Nephron (organoid): ENCODE results near the gene ERC1.

ENCODE experiments used
- H3K27ac Mint-ChIP-seq, 3 experiments: 2 replicates each; pipeline ENCODE4 v1.8.0; 2020; ENCODE audit warnings: mixed read lengths in 3 of 3, mild to moderate bottlenecking in 2 of 3, moderate library complexity in 1 of 3
- H3K27me3 Mint-ChIP-seq: 2 replicates; pipeline ENCODE4 v1.8.0; 2021; ENCODE audit warnings: low read depth, mild to moderate bottlenecking, moderate library complexity, mixed read lengths
- H3K36me3 Mint-ChIP-seq: 2 replicates; pipeline ENCODE4 v1.8.0; 2020; ENCODE audit warnings: low read depth, mixed read lengths
- H3K4me1 Mint-ChIP-seq: 2 replicates; pipeline ENCODE4 v1.8.0; 2020; ENCODE audit warnings: mixed read lengths
- H3K4me3 Mint-ChIP-seq, 3 experiments: 2 replicates each; pipeline ENCODE4 v1.8.0; 2020; ENCODE audit warnings: mild to moderate bottlenecking in 3 of 3, mixed read lengths in 3 of 3, moderate library complexity in 2 of 3
- H3K9me3 Mint-ChIP-seq: 2 replicates; pipeline ENCODE4 v1.8.0; 2020; ENCODE audit warnings: mixed read lengths
- CTCF ChIP-seq, 3 experiments: fragments of 200-600 bp; sonication (generic); IDR thresholded peaks; one replicate each; pipeline ENCODE4 v1.5.0; 2021; ENCODE audit warnings: antibody characterized with exemption in 3 of 3; ENCODE audit not compliant: unreplicated experiment in 3 of 3

ERC1 gene

GRCh38 chr12:1439687-1440086 is 448.7 kb downstream of the ERC1 start:
- no peak for TF ChIP-seq CTCF (IDR thresholded peaks at IDR 0.05; ENCODE audit: unreplicated experiment in 3 of 3)
- Mint-ChIP-seq H3K9me3 (no peaks in the 10 kb centered on the region), H3K27me3 (no peaks in the 10 kb centered on the region), H3K4me3 (no peak overlapping the region), H3K27ac (no peak overlapping the region), H3K36me3 (peaks cover 8% of the 10 kb centered on the region), H3K4me1 (peaks cover 49% of the 10 kb centered on the region)

GRCh38 chr12:1443421-1444141 is 452.6 kb downstream of the ERC1 start:
- no peaks in the 10 kb centered on the region for H3K27me3 Mint-ChIP-seq

GRCh38 chr12:1444142-1444516 is 453.1 kb downstream of the ERC1 start:
- no peak for TF ChIP-seq CTCF (IDR thresholded peaks at IDR 0.05; ENCODE audit: unreplicated experiment in 3 of 3)
- Mint-ChIP-seq H3K4me1 (peaks cover 28% of the 10 kb centered on the region), H3K4me3 (peak overlapping the region in 2 of 3 experiments; percentile 67 to 73)

More at GRCh38 chr12:1443421-1444141, 452.6 kb downstream of the ERC1 start:
- no peak for TF ChIP-seq CTCF (IDR thresholded peaks at IDR 0.05; ENCODE audit: unreplicated experiment in 3 of 3)
- Mint-ChIP-seq H3K9me3 (no peaks in the 10 kb centered on the region), H3K27ac (peak overlapping the region; percentile 76 to 94 (median 93)), H3K4me3 (peak overlapping the region in 2 of 3 experiments; percentile 67 to 73), H3K4me1 (peaks cover 28% of the 10 kb centered on the region), H3K36me3 (peaks cover 23% of the 10 kb centered on the region)

GRCh38 chr12:1445807-1446206 is 454.8 kb downstream of the ERC1 start:
- Mint-ChIP-seq H3K4me1 (peaks cover 24% of the 10 kb centered on the region), H3K27me3 (no peaks in the 10 kb centered on the region), H3K36me3 (peaks cover 41% of the 10 kb centered on the region), H3K9me3 (peaks cover 2% of the 10 kb centered on the region), H3K27ac (peak overlapping the region; percentile 10 to 85 (median 50)), H3K4me3 (no peak overlapping the region)
- no peak for TF ChIP-seq CTCF (IDR thresholded peaks at IDR 0.05; ENCODE audit: unreplicated experiment in 3 of 3)

More at GRCh38 chr12:1444142-1444516, 453.1 kb downstream of the ERC1 start:
- H3K9me3 Mint-ChIP-seq: no peaks in the 10 kb centered on the region
- no peaks in the 10 kb centered on the region for H3K27me3 Mint-ChIP-seq
- peaks cover 29% of the 10 kb centered on the region for H3K36me3 Mint-ChIP-seq
- peak overlapping the region; percentile 76 to 94 (median 93) for H3K27ac Mint-ChIP-seq

GRCh38 chr12:1448336-1448735 is 457.3 kb downstream of the ERC1 start:
- Mint-ChIP-seq H3K4me3 (no peak overlapping the region), H3K36me3 (peaks cover 59% of the 10 kb centered on the region), H3K4me1 (peaks cover 23% of the 10 kb centered on the region), H3K27ac (no peak overlapping the region), H3K9me3 (peaks cover 7% of the 10 kb centered on the region), H3K27me3 (no peaks in the 10 kb centered on the region)
- no peak for TF ChIP-seq CTCF (IDR thresholded peaks at IDR 0.05; ENCODE audit: unreplicated experiment in 3 of 3)

- Mint-ChIP-seq H3K4me1 (no peaks in the 10 kb centered on the region), H3K9me3 (peaks cover 7% of the 10 kb centered on the region), H3K27ac (no peak overlapping the region), H3K4me3 (no peak overlapping the region), H3K36me3 (peaks cover 53% of the 10 kb centered on the region), H3K27me3 (no peaks in the 10 kb centered on the region)
- TF ChIP-seq CTCF (IDR thresholded peaks at IDR 0.05; ENCODE audit: unreplicated experiment in 3 of 3): no peak
Measured at GRCh38 chr12:1453810-1454209, 462.8 kb downstream of the ERC1 start.
